ENCODE measurements around the gene RNF13. TPM values are rescaled to one million over a fixed set of nuclear protein-coding genes. Genes with fewer than 3 reads are reported as not detected.

RNF13 gene
- total and polyA plus RNA-seq, 9 donors, result 49.4 to 89.4 (median 54.1) TPM

- Histone ChIP-seq H3K4me1 (ENCODE audit: insufficient read depth) (no peaks in the 10 kb centered on the region), H3K27ac (no peak overlapping the region), H3K27me3 (no peaks in the 10 kb centered on the region), H3K36me3 (no peaks in the 10 kb centered on the region), H3K4me3 (no peak overlapping the region), H3K9me3 (no peaks in the 10 kb centered on the region)
- WGBS, 3 donors, result 86 to 95% (median 92%) methylated on average over 2 of the region's 2 CpGs
- no peak for DNase-seq
- no peak for TF ChIP-seq EP300 (IDR thresholded peaks at IDR 0.05)
- TF ChIP-seq POLR2A (IDR thresholded peaks at IDR 0.05), result no peak
- TF ChIP-seq CTCF (IDR thresholded peaks at IDR 0.05), result no peak
- intact Hi-C loops (cut with DNase I), result loop anchor here in 1 of 4 donors (10.0 kb wide), 1 partner anchor 381 kb away; no protein-coding TSS in a partner anchor
These were observed 82.8 kb downstream of the RNF13 start for GRCh38 chr3:149895769-149896168.

GRCh38 chr3:149898771-149899170, 85.8 kb downstream of the RNF13 start:
- Histone ChIP-seq H3K4me1 (ENCODE audit: insufficient read depth) (no peaks in the 10 kb centered on the region), H3K9me3 (no peaks in the 10 kb centered on the region), H3K4me3 (no peak overlapping the region), H3K36me3 (no peaks in the 10 kb centered on the region), H3K27me3 (no peaks in the 10 kb centered on the region), H3K27ac (no peak overlapping the region)
- intact Hi-C loops (cut with DNase I), result loop anchor here in 1 of 4 donors (10.0 kb wide), 1 partner anchor 384 kb away; no protein-coding TSS in a partner anchor
- TF ChIP-seq POLR2A (IDR thresholded peaks at IDR 0.05) (no peak), CTCF (IDR thresholded peaks at IDR 0.05) (no peak), EP300 (IDR thresholded peaks at IDR 0.05) (no peak)
- 9 to 16% (median 10%) methylated on average over 2 of the region's 2 CpGs for WGBS, 3 donors
- DNase-seq, result no peak

- Histone ChIP-seq H3K4me3 (no peak overlapping the region), H3K4me1 (ENCODE audit: insufficient read depth) (no peaks in the 10 kb centered on the region), H3K36me3 (no peaks in the 10 kb centered on the region), H3K27me3 (no peaks in the 10 kb centered on the region), H3K9me3 (no peaks in the 10 kb centered on the region), H3K27ac (no peak overlapping the region)
- TF ChIP-seq EP300 (IDR thresholded peaks at IDR 0.05) (no peak), POLR2A (IDR thresholded peaks at IDR 0.05) (no peak), CTCF (IDR thresholded peaks at IDR 0.05) (no peak)
- DNase-seq, result no peak
- intact Hi-C loops (cut with DNase I), result no loop called here
These were observed 87.3 kb downstream of the RNF13 start for GRCh38 chr3:149900322-149900721.

- DNase-seq, result no peak
- Histone ChIP-seq H3K4me3 (no peak overlapping the region), H3K36me3 (no peaks in the 10 kb centered on the region), H3K27ac (peak overlapping the region in 1 of 2 donors; percentile 8), H3K27me3 (no peaks in the 10 kb centered on the region), H3K9me3 (no peaks in the 10 kb centered on the region), H3K4me1 (ENCODE audit: insufficient read depth) (no peaks in the 10 kb centered on the region)
- intact Hi-C loops (cut with DNase I), result no loop called here
- no peak for TF ChIP-seq CTCF (IDR thresholded peaks at IDR 0.05)
- TF ChIP-seq EP300 (IDR thresholded peaks at IDR 0.05), result no peak
- TF ChIP-seq POLR2A (IDR thresholded peaks at IDR 0.05), result no peak
These were observed 88.8 kb downstream of the RNF13 start for GRCh38 chr3:149901770-149902169.
